Colonic mucosa (tissue), 4 donors: ENCODE measurements around the gene MXRA8. TPM values are rescaled to one million over a fixed set of nuclear protein-coding genes. Genes with fewer than 3 reads are reported as not detected.

ENCODE experiments used
- DNase-seq: peaks from one replicate; pipeline ENCODE4 v3.0.0-alpha.2; 2020
- H3K27ac ChIP-seq: fragments of 200-600 bp; one replicate; pipeline ENCODE4 v1.8.0; 2021
- H3K27me3 ChIP-seq: fragments of 200-600 bp; one replicate; pipeline ENCODE4 v1.8.0; 2021
- H3K36me3 ChIP-seq: fragments of 200-600 bp; one replicate; pipeline ENCODE4 v1.8.0; 2021
- H3K4me1 ChIP-seq: fragments of 200-600 bp; one replicate; pipeline ENCODE4 v1.8.0; 2021; ENCODE audit warnings: mild to moderate bottlenecking
- H3K4me3 ChIP-seq: fragments of 200-600 bp; one replicate; pipeline ENCODE4 v1.8.0; 2021
- H3K9ac ChIP-seq, 2 donors: one replicate each; pipeline ENCODE4 v1.7.0; 2013; ENCODE audit warnings: control low read depth in 2 of 2, low read depth in 2 of 2, low read length in 2 of 2
- H3K9me3 ChIP-seq: fragments of 200-600 bp; one replicate; pipeline ENCODE4 v1.8.0; 2021
- CTCF ChIP-seq: fragments of 200-600 bp; IDR thresholded peaks from one replicate; pipeline ENCODE4 v1.8.0; 2022; ENCODE audit warnings: antibody characterized with exemption, mild to moderate bottlenecking
- intact Hi-C: fragments of 100-400 bp; cut with DNase I; formaldehyde crosslinking; loops from one replicate; pipeline ENCODE4 v1.14.1; 2022
- total RNA-seq, 2 donors: library from RNA; stranded (reverse); fragmentation: NEBNext Ultra II Directional in 1 of 2; extraction: Animal tissue kit (Norgen Biotek cat#: 25700) in 1 of 2; gene quantifications; one replicate each; pipeline ENCODE4 v1.2.1, GENCODE V29; 2021
- donor health status: healthy.
- donor health status: DM: no; HTN: no; CAD: no.
- donor health status: DM: no; HTN: no; CAD: no.

MXRA8 gene
- total RNA-seq, 2 donors from 2014 or later, result 5.9 to 14.0 TPM

- peaks cover 13% of the 10 kb centered on the region for H3K4me1 ChIP-seq
- TF ChIP-seq CTCF, result no peak
- H3K36me3 ChIP-seq, result no peaks in the 10 kb centered on the region
- H3K9ac ChIP-seq, result peak overlapping the region; percentile 89 to 99
- H3K27ac ChIP-seq, result peak overlapping the region; percentile 88
- H3K9me3 ChIP-seq, result no peaks in the 10 kb centered on the region
- H3K27me3 ChIP-seq, result no peaks in the 10 kb centered on the region
- DNase-seq, result peak; percentile 58
- peak overlapping the region; percentile 99 for H3K4me3 ChIP-seq
- intact Hi-C loops, result no loop called here
Measured at GRCh38 chr1:1325288-1326074, 32.9 kb downstream of the MXRA8 start.

- Histone ChIP-seq H3K4me1 (peaks cover 13% of the 10 kb centered on the region), H3K9ac (peak within 1 kb of the TSS; percentile 89 to 99), H3K27ac (peak within 1 kb of the TSS; percentile 88), H3K4me3 (peak within 1 kb of the TSS; percentile 99), H3K36me3 (no peaks in the 10 kb centered on the region), H3K27me3 (no peaks in the 10 kb centered on the region), H3K9me3 (no peaks in the 10 kb centered on the region)
- no peak for TF ChIP-seq CTCF
- intact Hi-C loops, result no loop called here
- DNase-seq, result peak; percentile 97
Measured at GRCh38 chr1:1324524-1325287, 33.6 kb downstream of the MXRA8 start, which contains the start of the genes CPTP and INTS11. Gene CPTP (plus strand): TSS chr1:1324802. CDS start chr1:1326911, 2,109 bp downstream. Gene INTS11 (minus strand): TSS chr1:1324660. CDS start chr1:1324608, 52 bp downstream.

GRCh38 chr1:1324084-1324523 is 34.3 kb downstream of the MXRA8 start:
- Histone ChIP-seq H3K27ac (peak overlapping the region; percentile 88), H3K9ac (peak overlapping the region; percentile 71 to 91), H3K9me3 (no peaks in the 10 kb centered on the region), H3K4me1 (peaks cover 13% of the 10 kb centered on the region), H3K27me3 (no peaks in the 10 kb centered on the region), H3K4me3 (peak overlapping the region; percentile 99), H3K36me3 (no peaks in the 10 kb centered on the region)
- TF ChIP-seq CTCF, result no peak
- no peak for DNase-seq
- intact Hi-C loops, result no loop called here

GRCh38 chr1:1322952-1323351 is 35.4 kb downstream of the MXRA8 start:
- Histone ChIP-seq H3K9ac (no peak overlapping the region), H3K27me3 (no peaks in the 10 kb centered on the region), H3K4me1 (peaks cover 13% of the 10 kb centered on the region), H3K9me3 (no peaks in the 10 kb centered on the region), H3K4me3 (no peak overlapping the region), H3K27ac (no peak overlapping the region), H3K36me3 (no peaks in the 10 kb centered on the region)
- no peak for TF ChIP-seq CTCF
- intact Hi-C loops, result no loop called here
- no peak for DNase-seq

- no peak overlapping the region for H3K27ac ChIP-seq
- TF ChIP-seq CTCF, result no peak
- H3K4me3 ChIP-seq, result no peak overlapping the region
- intact Hi-C loops, result no loop called here
- H3K27me3 ChIP-seq, result no peaks in the 10 kb centered on the region
- peaks cover 13% of the 10 kb centered on the region for H3K4me1 ChIP-seq
- H3K9me3 ChIP-seq, result no peaks in the 10 kb centered on the region
- H3K36me3 ChIP-seq, result no peaks in the 10 kb centered on the region
- no peak for DNase-seq
- no peak overlapping the region for H3K9ac ChIP-seq
Measured at GRCh38 chr1:1322418-1322817, 35.9 kb downstream of the MXRA8 start.
